GM21717 (cell line): ENCODE results near the gene PARD6G.

Experiments used
- ATAC-seq: cut with Tn5 transposase; IDR thresholded peaks from one replicate; pipeline ENCODE4 v1.9.1; 2021; ENCODE audit warnings: mild to moderate bottlenecking, moderate library complexity; ENCODE audit not compliant: unreplicated experiment

PARD6G gene

GRCh38 chr18:80213182-80213581 is 34.1 kb downstream of the PARD6G start:
- peak; percentile 62 for ATAC-seq

DNA sequence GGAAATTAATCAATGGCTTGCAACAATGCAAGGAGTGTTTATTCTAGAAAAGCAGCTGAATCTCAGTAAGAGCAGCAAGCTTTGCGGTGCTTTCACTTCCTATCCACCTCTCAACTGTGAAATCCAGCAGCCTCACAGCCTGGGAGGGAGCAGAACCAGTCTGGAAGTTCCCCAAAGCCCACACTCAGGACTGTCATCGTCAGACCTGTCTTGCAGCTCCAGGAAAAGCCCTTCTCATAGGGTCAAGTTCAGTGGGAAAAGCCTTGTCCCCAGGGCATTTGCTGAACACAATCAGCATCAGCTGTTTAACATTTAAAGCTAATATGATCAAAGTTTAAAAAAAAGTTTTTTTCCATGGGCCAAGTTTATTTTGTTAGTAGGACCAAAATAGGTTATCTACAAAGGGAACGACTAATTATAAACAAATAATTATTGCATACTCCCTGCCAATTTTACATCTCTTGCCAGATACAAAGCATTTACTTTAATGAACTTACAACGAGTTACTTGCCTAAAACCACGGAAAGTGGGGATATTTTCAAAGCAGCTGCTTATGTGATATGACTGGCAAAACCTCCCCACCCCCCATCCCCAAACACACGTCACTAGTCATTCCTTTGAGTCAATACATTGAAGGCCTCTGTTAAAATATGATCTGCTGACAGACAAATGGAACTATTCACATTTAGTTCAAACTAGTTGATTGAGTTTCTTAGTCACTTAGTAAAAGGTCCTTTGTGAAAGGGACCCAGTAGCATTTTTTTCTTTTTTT is 36.8 kb downstream of the PARD6G start:
- ATAC-seq, result peak; percentile 79

DNA sequence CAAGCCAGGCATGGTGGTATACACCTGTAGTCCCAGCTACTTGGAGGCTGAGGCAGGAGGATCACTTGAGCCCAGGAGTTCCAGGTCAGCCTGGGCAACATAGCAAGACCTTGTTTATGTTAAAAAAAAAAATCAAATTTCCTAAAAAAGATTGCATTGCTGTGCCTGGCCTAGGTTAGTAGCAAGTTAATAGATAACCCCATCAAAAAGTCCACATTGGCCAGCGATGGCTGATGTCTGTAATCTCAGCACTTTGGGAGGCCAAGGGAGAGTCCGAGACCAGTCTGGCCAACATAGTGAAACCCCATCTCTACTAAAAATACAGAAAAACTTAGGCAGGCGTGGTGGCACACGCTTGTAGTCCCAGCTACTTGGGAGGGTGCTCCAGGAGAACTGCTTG is 38.7 kb downstream of the PARD6G start:
- ATAC-seq, result no peak

GRCh38 chr18:80205294-80205693 is 42.0 kb downstream of the PARD6G start:
- no peak for ATAC-seq

- no peak for ATAC-seq
These were observed 43.2 kb downstream of the PARD6G start for GRCh38 chr18:80204142-80204541.

GRCh38 chr18:80203249-80203648 is 44.1 kb downstream of the PARD6G start:
- no peak for ATAC-seq

GRCh38 chr18:80202264-80202998 is 44.9 kb downstream of the PARD6G start:
- peak; percentile 90 for ATAC-seq

DNA sequence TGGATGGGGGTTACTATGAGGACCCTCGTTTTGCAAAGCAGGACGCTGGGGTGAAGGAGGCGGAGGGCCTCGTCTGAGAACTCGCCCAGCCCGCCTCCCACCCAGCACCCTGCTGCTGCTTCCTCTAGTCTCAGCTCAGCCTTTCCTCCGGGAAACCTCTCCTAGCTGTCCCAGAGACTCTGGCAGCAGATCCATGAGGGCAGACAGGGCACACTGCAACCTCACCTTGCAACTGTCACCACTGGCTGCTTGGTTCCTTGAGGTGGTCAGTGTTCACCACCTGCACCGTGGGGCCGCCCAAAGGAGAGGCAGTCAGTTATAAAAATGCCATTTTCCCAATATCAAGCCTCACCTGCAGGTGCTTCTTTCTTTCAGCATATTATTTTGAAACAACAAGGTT is 45.6 kb downstream of the PARD6G start:
- ATAC-seq, result no peak

- no peak for ATAC-seq
These were observed 46.2 kb downstream of the PARD6G start for GRCh38 chr18:80200932-80201672.

DNA sequence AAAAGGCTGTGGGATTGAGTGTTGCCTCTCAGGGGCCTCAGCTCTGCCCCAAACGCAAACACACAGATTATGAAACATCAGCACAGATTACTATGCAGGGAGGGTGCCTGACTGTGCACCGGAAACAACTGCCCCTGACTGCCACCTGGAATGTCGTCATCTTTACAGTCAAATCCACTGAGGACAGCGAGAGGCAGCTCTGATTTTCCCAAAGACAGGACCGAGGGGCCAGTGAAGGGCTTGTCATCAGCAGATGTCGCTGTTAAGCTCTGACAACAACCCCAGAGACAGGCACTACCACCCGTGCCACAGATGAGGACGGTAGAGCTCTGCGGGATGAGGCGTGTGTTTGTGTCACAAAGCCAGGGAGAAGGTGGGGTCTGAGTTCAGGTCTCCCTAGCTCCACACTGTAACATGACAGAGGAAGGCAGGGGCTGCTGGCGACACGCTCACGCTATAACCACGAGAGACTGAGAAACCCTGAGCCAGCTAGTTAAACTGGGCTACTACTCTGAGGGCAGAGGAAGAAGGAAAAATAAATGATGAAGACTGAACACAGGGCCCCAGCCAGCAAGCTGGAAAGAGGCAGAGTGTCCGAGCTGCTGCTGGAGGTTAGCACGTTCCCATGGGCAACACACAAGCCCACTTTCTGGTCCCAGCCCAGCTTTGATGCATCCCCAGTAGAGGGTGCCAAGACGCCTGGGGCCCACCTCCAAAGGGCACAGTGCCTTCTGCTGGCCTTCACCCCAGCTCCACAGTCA is 47.0 kb downstream of the PARD6G start:
- ATAC-seq, result no peak

DNA sequence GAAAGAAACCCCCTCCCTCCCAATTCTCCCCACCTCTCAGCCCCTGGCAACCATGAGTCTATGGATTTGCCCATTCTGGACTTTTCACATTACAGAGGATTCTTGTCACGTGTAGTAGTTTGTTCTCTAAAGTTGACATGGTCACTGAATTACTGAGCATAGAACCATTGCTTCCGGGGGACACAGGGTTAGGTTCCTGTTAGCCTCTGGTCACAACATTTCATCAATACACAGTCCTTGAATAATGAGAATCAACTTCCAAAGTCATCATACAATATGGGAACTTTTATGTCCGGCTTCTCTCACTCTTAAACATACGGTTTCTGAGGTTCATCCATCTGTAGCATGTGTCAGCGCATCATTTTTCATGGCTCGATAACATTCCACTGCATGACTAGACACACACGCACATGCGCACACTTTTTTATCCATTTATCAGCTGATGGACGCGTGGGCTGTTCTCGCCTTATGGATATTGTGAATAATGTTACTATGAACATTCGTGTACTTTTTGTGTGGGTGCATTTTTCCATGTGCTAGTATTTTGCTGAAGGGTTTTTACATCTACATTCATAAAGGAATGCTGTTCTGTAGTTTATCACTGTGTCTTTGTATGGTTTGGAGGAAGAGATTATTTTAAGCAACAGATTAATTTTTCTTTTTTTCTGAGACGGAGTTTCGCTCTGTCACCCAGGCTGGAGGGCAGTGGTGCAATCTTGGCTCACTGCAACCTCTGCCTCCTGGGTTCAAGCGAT is 48.1 kb downstream of the PARD6G start:
- no peak for ATAC-seq

- no peak for ATAC-seq
These were observed 48.9 kb downstream of the PARD6G start for GRCh38 chr18:80198391-80198790.

DNA sequence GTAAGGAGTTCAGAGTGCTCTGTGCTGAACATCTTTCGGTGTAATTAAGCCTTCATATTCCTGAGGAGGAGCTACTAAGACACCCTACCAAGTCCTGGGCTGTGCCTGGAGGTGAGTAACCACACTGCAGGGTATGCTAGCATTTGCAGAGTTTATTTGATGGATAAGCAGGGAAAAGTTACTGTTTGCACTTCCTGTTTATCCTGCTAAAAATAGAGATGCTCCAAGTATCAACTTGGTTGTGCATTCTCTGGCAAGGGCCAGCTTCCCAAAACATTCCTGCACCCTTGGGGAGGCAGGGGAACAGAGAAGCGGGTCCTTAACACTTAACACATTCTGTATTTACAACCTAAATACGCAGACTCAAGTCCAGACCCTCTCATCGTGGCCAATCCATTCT is 49.8 kb downstream of the PARD6G start:
- ATAC-seq, result no peak

DNA sequence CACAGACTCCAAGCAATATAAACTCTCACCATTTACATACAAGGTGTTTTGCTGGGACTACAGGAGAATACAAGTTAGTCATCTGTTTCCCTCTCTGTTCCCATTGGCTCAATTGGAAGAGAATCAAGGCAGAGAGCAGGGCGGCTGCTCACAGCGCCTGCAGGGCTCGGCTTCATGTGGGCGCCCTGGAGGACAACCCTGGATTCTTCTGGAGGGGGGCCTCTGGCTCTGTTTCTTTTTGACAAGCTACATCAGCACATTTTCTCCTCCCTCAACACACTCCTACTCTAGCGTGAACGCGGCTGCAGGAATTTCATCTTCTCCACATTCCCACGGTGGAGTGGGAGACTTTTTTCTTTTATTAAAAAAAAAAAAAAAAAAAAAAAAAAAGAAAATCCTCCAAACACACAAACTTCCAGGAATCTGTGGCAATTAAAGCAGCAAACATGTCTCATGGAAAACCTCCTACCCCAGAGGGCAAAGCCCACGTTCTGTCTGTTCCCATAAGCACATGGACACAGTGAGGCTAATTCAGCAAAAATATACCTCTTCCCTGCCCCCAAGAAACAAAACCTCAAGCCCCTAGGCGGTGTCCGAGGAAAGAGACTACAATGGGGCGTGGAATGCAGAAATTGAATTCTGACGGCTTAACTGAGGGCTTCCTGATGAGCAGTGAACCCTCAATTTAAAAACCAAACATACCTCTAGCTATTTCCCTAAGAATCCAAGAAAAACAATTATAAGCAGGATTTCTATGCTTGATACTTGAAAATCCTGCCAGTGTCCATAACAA is 50.6 kb downstream of the PARD6G start:
- no peak for ATAC-seq

DNA sequence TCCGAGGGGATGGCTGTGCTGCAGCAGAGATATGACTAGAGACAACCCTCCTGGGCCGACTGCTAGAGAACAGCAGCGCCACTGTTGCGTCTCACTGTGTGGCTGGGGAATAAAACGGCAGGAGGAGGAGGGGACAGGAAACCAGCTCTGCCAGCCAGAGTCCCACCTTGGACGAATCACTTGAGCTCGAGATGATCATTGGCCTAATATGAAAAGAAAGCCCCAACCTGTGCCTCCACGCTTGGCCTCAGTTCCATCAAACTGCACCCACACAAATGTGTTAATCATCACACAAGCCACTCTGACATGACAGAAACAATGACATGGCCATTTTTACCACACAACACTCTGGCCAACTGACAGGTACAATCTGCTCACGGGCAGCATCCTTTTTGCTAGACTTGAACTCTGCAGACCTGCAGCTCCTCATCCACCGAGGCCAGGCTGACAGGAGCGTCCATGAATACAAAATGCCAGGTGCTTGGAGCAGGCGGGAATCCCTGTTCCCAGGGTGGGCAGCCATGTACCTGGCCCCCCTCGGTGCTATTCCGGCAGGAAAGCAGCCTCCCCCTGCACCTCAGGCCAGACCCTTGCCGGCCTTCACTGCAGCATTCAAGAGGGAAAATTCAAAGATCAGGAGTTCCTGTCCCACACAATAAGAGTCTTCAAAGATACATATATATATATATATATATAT is 52.3 kb downstream of the PARD6G start:
- ATAC-seq, result no peak

DNA sequence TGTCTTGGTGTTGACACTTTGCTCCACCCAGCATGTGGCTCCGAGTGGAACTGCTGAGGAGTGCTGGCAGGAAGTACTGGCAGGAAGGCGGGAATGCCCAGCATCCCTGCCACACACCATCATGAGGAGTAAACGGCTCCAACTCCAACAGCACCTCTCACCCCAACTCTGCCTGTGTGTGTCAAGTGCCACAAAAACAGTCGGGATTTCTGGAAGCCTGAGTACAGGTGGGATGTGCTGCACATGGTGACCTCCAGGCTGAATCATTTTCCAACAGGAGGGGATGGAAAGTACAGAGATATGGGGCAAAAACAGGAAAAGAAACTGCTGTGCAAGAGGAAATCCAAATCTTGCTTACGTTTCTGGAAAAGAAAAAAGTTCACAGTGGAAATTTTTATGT is 53.6 kb downstream of the PARD6G start:
- no peak for ATAC-seq

- no peak for ATAC-seq
These were observed 54.5 kb downstream of the PARD6G start for GRCh38 chr18:80192653-80193385.
